ENCODE results near the gene NCOA7.

GRCh38 chr6:125832391-125833117 lies 41.8 kb downstream of the NCOA7 start:
- TF ChIP-seq BCL11A (IDR thresholded peaks at IDR 0.05; ENCODE audit: low read depth, low read length), result no peak
- TF ChIP-seq YY1 (IDR thresholded peaks at IDR 0.05; ENCODE audit: low read depth, low read length), result no peak

Data from GM12878 (cell line).